AG04450 (cell line): ENCODE data around the gene ADH5. TPM values are rescaled to one million over a fixed set of nuclear protein-coding genes. Genes with fewer than 3 reads are reported as not detected.
A peak's percentile ranks its signal among the peaks of the same experiment; 100 is the strongest.

Experiments used
- CTCF ChIA-PET: fragments of 300-600, 350-600 bp; formaldehyde crosslinking; extraction: SDS; loops from one replicate; lab custom pipeline; 2022; ENCODE audit warnings: antibody characterized with exemption, inconsistent platforms; lab: Charles Lee
- POLR2A ChIA-PET: fragments of 350-600 bp; formaldehyde crosslinking; extraction: SDS; loops from one replicate; lab custom pipeline; 2021; ENCODE audit warnings: antibody characterized with exemption, inconsistent platforms; lab: Yijun Ruan, JAX
- DNase-seq: peaks from one replicate; pipeline ENCODE4 v3.0.0-alpha.2; 2011; ENCODE audit warnings: low read depth, low spot score
- H3K27ac ChIP-seq: one replicate; pipeline ENCODE4 v1.5.1; 2012; ENCODE audit warnings: low read depth, low read length, control low read depth
- H3K27me3 ChIP-seq: one replicate; pipeline ENCODE4 v1.6.0; 2012; ENCODE audit warnings: low read length; ENCODE audit not compliant: control insufficient read depth, insufficient read depth
- H3K4me3 ChIP-seq: 2 replicates; pipeline ENCODE4 v1.5.1; 2011; ENCODE audit warnings: mild to moderate bottlenecking, low read depth, low read length, control low read depth
- H3K9me3 ChIP-seq: 2 replicates; pipeline ENCODE4 v1.5.1; 2012; ENCODE audit warnings: low read length; ENCODE audit not compliant: control insufficient read depth, insufficient read depth
- CTCF ChIP-seq: IDR thresholded peaks from 2 replicates; pipeline ENCODE4 v1.5.1; 2011; ENCODE audit warnings: low read depth, low read length, control low read depth, inconsistent platforms
- polyA minus RNA-seq: library from RNA; depleted of rRNA, polyadenylated mRNA; stranded (reverse); fragments of >200 nt; gene quantifications from 2 replicates; pipeline ENCODE4 v1.2.3, GENCODE V29; 2011; rRNA and poly(A)+ RNA removed
- polyA plus RNA-seq: library from polyadenylated mRNA; depleted of rRNA; stranded (reverse); fragments of >200 nt; gene quantifications from 2 replicates; pipeline ENCODE4 v1.2.3, GENCODE V29; 2011; rRNA removed

Gene ADH5
- 349 and 437 TPM in 2 replicates for polyA plus RNA-seq
- 208 and 236 TPM in 2 replicates for polyA minus RNA-seq

GRCh38 chr4:99088481-99089365 lies at the start of gene ADH5:
Gene ADH5 (minus strand): TSS chr4:99088788. CDS start chr4:99088700, 88 bp downstream.
- peak within 1 kb of the TSS; percentile 94 for H3K27ac ChIP-seq
- ChIA-PET POLR2A (interaction anchor here (0.5 to 2.3 kb wide), 12 partner anchors 9 to 945 kb away, joined by 3 to 5 read pairs (median 4); partner anchors contain the start of gene METAP1), CTCF (interaction anchor here (0.6 to 1.6 kb wide), 4 partner anchors 33 to 317 kb away, joined by 4 to 6 read pairs (median 4); partner anchors contain the start of gene METAP1)
- H3K9me3 ChIP-seq = peaks cover 5% of the 10 kb centered on the region; the same call in 1 of the 2 replicates
- TF ChIP-seq CTCF = no peak
- peak within 1 kb of the TSS; percentile 90 for H3K4me3 ChIP-seq
- no peaks in the 10 kb centered on the region for H3K27me3 ChIP-seq
- peak; percentile 55 for DNase-seq

GRCh38 chr4:99136329-99136728 lies 47.7 kb upstream of the ADH5 start:
- Histone ChIP-seq H3K9me3 (no peaks in the 10 kb centered on the region), H3K27me3 (no peaks in the 10 kb centered on the region), H3K4me3 (no peak overlapping the region), H3K27ac (no peak overlapping the region)
- POLR2A ChIA-PET = no interaction called here
- CTCF ChIA-PET = no interaction called here
- TF ChIP-seq CTCF = no peak
- DNase-seq = no peak

- H3K27me3 ChIP-seq = no peaks in the 10 kb centered on the region
- DNase-seq = no peak
- ChIA-PET CTCF (no interaction called here), POLR2A (no interaction called here)
- TF ChIP-seq CTCF = no peak
- H3K4me3 ChIP-seq = no peak overlapping the region
- no peaks in the 10 kb centered on the region for H3K9me3 ChIP-seq
- H3K27ac ChIP-seq = no peak overlapping the region
Observed at GRCh38 chr4:99135541-99136162, 47.1 kb upstream of the ADH5 start.

GRCh38 chr4:99134586-99134985 lies 46.0 kb upstream of the ADH5 start:
- no peak for DNase-seq
- Histone ChIP-seq H3K4me3 (no peak overlapping the region), H3K27ac (no peak overlapping the region), H3K27me3 (no peaks in the 10 kb centered on the region), H3K9me3 (no peaks in the 10 kb centered on the region)
- ChIA-PET CTCF (interaction anchor here (1.0 to 1.1 kb wide), 2 partner anchors 11 to 329 kb away, joined by 3 read pairs; no protein-coding TSS in a partner anchor), POLR2A (no interaction called here)
- TF ChIP-seq CTCF = no peak

- TF ChIP-seq CTCF = no peak
- Histone ChIP-seq H3K27me3 (no peaks in the 10 kb centered on the region), H3K4me3 (no peak overlapping the region), H3K9me3 (no peaks in the 10 kb centered on the region), H3K27ac (no peak overlapping the region)
- no peak for DNase-seq
- CTCF ChIA-PET = interaction anchor here (1.6 kb wide), 1 partner anchor 9 kb away, joined by 4 read pairs; no protein-coding TSS in a partner anchor
- POLR2A ChIA-PET = no interaction called here
Observed at GRCh38 chr4:99131378-99131777, 42.8 kb upstream of the ADH5 start.
